ENCODE results near the gene SLC36A2.

- TF ChIP-seq POLR2A (IDR thresholded peaks at IDR 0.05; ENCODE audit: low read depth, low read length), result no peak
- TF ChIP-seq TAF1 (IDR thresholded peaks at IDR 0.05; ENCODE audit: borderline replicate concordance, low read depth, low read length), result no peak
Measured at GRCh38 chr5:151345187-151345807, 2.1 kb downstream of the SLC36A2 start.
